Natural killer cell (primary cell): ENCODE results near the gene SHLD2. TPM values are rescaled to one million over a fixed set of nuclear protein-coding genes. Genes with fewer than 3 reads are reported as not detected.

Source experiments
- ATAC-seq, 3 donors: fragments of 150-1000 bp in 2 of 3; fragments of 200-7000 bp in 1 of 3; cut with Tn5 transposase; 1 replicate in 1 of 3; 2 replicates in 2 of 3; pipeline ENCODE4 v1.10.0; 2021; ENCODE audit warnings: mild to moderate bottlenecking in 2 of 3, moderate library complexity in 2 of 3
- DNase-seq, 2 donors: peaks; one replicate each; pipeline versions ENCODE4 v3.0.0 to v3.0.0-alpha.2; 2013 to 2021; ENCODE audit warnings: mixed read lengths in 1 of 2
- H3K27ac ChIP-seq: one replicate; pipeline ENCODE4 v1.5.1; 2013; ENCODE audit warnings: mild to moderate bottlenecking, low read length
- H3K27me3 ChIP-seq: one replicate; pipeline ENCODE4 v1.6.1; 2013; ENCODE audit warnings: low read length; ENCODE audit not compliant: control insufficient read depth, insufficient read depth
- H3K36me3 ChIP-seq: one replicate; pipeline ENCODE4 v1.6.1; 2013; ENCODE audit warnings: low read length; ENCODE audit not compliant: control insufficient read depth, insufficient read depth
- H3K4me1 ChIP-seq: one replicate; pipeline ENCODE4 v1.6.1; 2013; ENCODE audit warnings: low read length; ENCODE audit not compliant: control insufficient read depth, insufficient read depth
- H3K4me3 ChIP-seq: one replicate; pipeline ENCODE4 v1.5.1; 2013; ENCODE audit warnings: low read length
- H3K9me3 ChIP-seq: one replicate; pipeline ENCODE4 v1.6.1; 2013; ENCODE audit warnings: low read length; ENCODE audit not compliant: control insufficient read depth, insufficient read depth
- H3K27ac Mint-ChIP-seq, 2 donors: one replicate each; pipeline ENCODE4 v1.8.0; 2022; ENCODE audit warnings: mild to moderate bottlenecking in 2 of 2, mixed read lengths in 2 of 2, moderate library complexity in 1 of 2
- H3K27me3 Mint-ChIP-seq, 2 donors: one replicate each; pipeline ENCODE4 v1.8.0; 2022; ENCODE audit warnings: low read depth in 2 of 2, mixed read lengths in 2 of 2
- H3K36me3 Mint-ChIP-seq: one replicate; pipeline ENCODE4 v1.8.0; 2022; ENCODE audit warnings: mixed read lengths
- H3K4me1 Mint-ChIP-seq, 2 donors: one replicate each; pipeline ENCODE4 v1.8.0; 2022; ENCODE audit warnings: mixed read lengths in 2 of 2
- H3K4me3 Mint-ChIP-seq: one replicate; pipeline ENCODE4 v1.8.0; 2022; ENCODE audit warnings: mild to moderate bottlenecking, moderate library complexity, mixed read lengths
- H3K9me3 Mint-ChIP-seq, 2 donors: one replicate each; pipeline ENCODE4 v1.8.0; 2022; ENCODE audit warnings: mixed read lengths in 2 of 2
- CTCF ChIP-seq: fragments of 200-600 bp; IDR thresholded peaks from one replicate; pipeline ENCODE4 v1.8.0; 2022; ENCODE audit warnings: antibody characterized with exemption
- WGBS: methylation state at CpG from one replicate; pipeline ENCODE4 v1.1.7; 2013; ENCODE audit warnings: missing lambda C conversion rate; ENCODE audit not compliant: insufficient coverage; 5-methylcytosine and 5-hydroxymethylcytosine counted together
- intact Hi-C: fragments of 100-400 bp; cut with micrococcal nuclease; formaldehyde crosslinking; loops from one replicate; pipeline ENCODE4 v1.14.2; 2022
- total RNA-seq, 4 donors: library from RNA; stranded (reverse); fragments of 120-200 nt in 1 of 4; gene quantifications; one replicate each; pipeline versions ENCODE4 v1.2.3 to v1.2.4, GENCODE V29; 2013 to 2022

The SHLD2 gene
- total RNA-seq, 3 donors from 2014 or later (not counting 1 experiment from before 2014, with no cell fraction given), result 32.6 to 37.5 (median 34.1) TPM

GRCh38 chr10:87092861-87093631, 2.0 kb upstream of the SHLD2 start:
- Mint-ChIP-seq H3K27me3 (no peaks in the 10 kb centered on the region), H3K4me1 (peaks cover 48 to 50% of the 10 kb centered on the region in 2 donors), H3K4me3 (peak overlapping the region; percentile 92), H3K27ac (peak overlapping the region; percentile 85 to 92), H3K36me3 (no peaks in the 10 kb centered on the region), H3K9me3 (no peaks in the 10 kb centered on the region)
- Histone ChIP-seq H3K4me1 (peaks cover 18% of the 10 kb centered on the region), H3K9me3 (no peaks in the 10 kb centered on the region), H3K27me3 (no peaks in the 10 kb centered on the region), H3K4me3 (peak overlapping the region; percentile 69), H3K36me3 (peaks cover 4% of the 10 kb centered on the region), H3K27ac (peak overlapping the region; percentile 24)
- no peak for ATAC-seq
- intact Hi-C loops, result no loop called here
- peak in 1 of 2 donors; percentile 64 for DNase-seq
- 7% methylated on average over 9 of the region's 9 CpGs for WGBS
- TF ChIP-seq CTCF, result no peak

- Mint-ChIP-seq H3K27ac (peak overlapping the region; percentile 85 to 92), H3K36me3 (no peaks in the 10 kb centered on the region), H3K4me3 (peak overlapping the region; percentile 92), H3K9me3 (no peaks in the 10 kb centered on the region), H3K27me3 (no peaks in the 10 kb centered on the region), H3K4me1 (peaks cover 48 to 50% of the 10 kb centered on the region in 2 donors)
- 1% methylated on average over 39 of the region's 39 CpGs for WGBS
- DNase-seq (peak; percentile 64 to 70), ATAC-seq (peak; percentile 0 to 11 (median 6))
- Histone ChIP-seq H3K4me3 (peak overlapping the region; percentile 69), H3K36me3 (peaks cover 1% of the 10 kb centered on the region), H3K9me3 (no peaks in the 10 kb centered on the region), H3K27ac (peak overlapping the region; percentile 94), H3K27me3 (no peaks in the 10 kb centered on the region), H3K4me1 (peaks cover 18% of the 10 kb centered on the region)
- intact Hi-C loops, result loop anchor here (1.0 kb wide), 2 partner anchors 10 to 123 kb away; no protein-coding TSS in a partner anchor
- no peak for TF ChIP-seq CTCF
Measured at GRCh38 chr10:87093632-87094372, 1.2 kb upstream of the SHLD2 start.

- Mint-ChIP-seq H3K27me3 (no peaks in the 10 kb centered on the region), H3K36me3 (no peaks in the 10 kb centered on the region), H3K9me3 (no peaks in the 10 kb centered on the region), H3K27ac (peak overlapping the region; percentile 82 to 92), H3K4me3 (peak overlapping the region; percentile 76), H3K4me1 (peaks cover 35 to 36% of the 10 kb centered on the region in 2 donors)
- WGBS, result under 1% methylated on average over 60 of the region's 60 CpGs
- H3K36me3 ChIP-seq, result peaks cover 6% of the 10 kb centered on the region
- ATAC-seq (peak; percentile 67 to 84 (median 72)), DNase-seq (peak; percentile 85 to 90)
- H3K27me3 ChIP-seq, result no peaks in the 10 kb centered on the region
- TF ChIP-seq CTCF, result no peak
- H3K4me1 ChIP-seq, result peaks cover 18% of the 10 kb centered on the region
- H3K27ac ChIP-seq, result peak overlapping the region; percentile 92
- H3K9me3 ChIP-seq, result no peaks in the 10 kb centered on the region
- peak overlapping the region; percentile 58 for H3K4me3 ChIP-seq
- intact Hi-C loops, result loop anchor here (5.0 kb wide), 1 partner anchor 767 kb away; the partner anchor contains the start of genes KLLN and PTEN
Measured at GRCh38 chr10:87095236-87095945, 385 bp downstream of the SHLD2 start.
